Epithelial cell of prostate (primary cell): ENCODE results near the gene ACTG1.
"Not testable (repeated sequence)": the region's sequence is repeated elsewhere in the genome, so short reads cannot be mapped to it uniquely, and the experiment has no call there.

Source experiments
- DNase-seq: peaks from one replicate; pipeline ENCODE4 v3.0.0-alpha.2; 2011; ENCODE audit warnings: low read depth, low spot score
- H3K27ac ChIP-seq: fragments of 450-650 bp; 2 replicates; pipeline ENCODE4 v1.5.1; 2017; ENCODE audit warnings: mild to moderate bottlenecking

ACTG1 gene

GRCh38 chr17:81533339-81534141, 20.9 kb upstream of the ACTG1 start:
- no peak for DNase-seq
- H3K27ac ChIP-seq = no peak overlapping the region

GRCh38 chr17:81532490-81533287, 20.1 kb upstream of the ACTG1 start:
- DNase-seq = no peak
- H3K27ac ChIP-seq = no peak overlapping the region

GRCh38 chr17:81531998-81532404, 19.4 kb upstream of the ACTG1 start:
- DNase-seq, H3K27ac ChIP-seq: not testable (repeated sequence)

GRCh38 chr17:81531013-81531412, 18.4 kb upstream of the ACTG1 start:
- not testable (repeated sequence) for H3K27ac ChIP-seq, DNase-seq

- DNase-seq = no peak
These were observed 16.8 kb upstream of the ACTG1 start for GRCh38 chr17:81529437-81529803.

GRCh38 chr17:81528651-81529436, 16.2 kb upstream of the ACTG1 start:
- DNase-seq = no peak
- no peak overlapping the region for H3K27ac ChIP-seq

More at GRCh38 chr17:81529437-81529803, 16.8 kb upstream of the ACTG1 start:
- no peak overlapping the region for H3K27ac ChIP-seq

- no peak for DNase-seq
- H3K27ac ChIP-seq = no peak overlapping the region
These were observed 15.7 kb upstream of the ACTG1 start for GRCh38 chr17:81528384-81528650.

GRCh38 chr17:81527591-81528383, 15.2 kb upstream of the ACTG1 start, which contains the start of gene FSCN2:
TSS of gene FSCN2 (plus strand) at chr17:81528377. CDS start at chr17:81528532, 155 bp downstream.
- DNase-seq = no peak
- no peak within 1 kb of the TSS for H3K27ac ChIP-seq

GRCh38 chr17:81526662-81527571, 14.3 kb upstream of the ACTG1 start:
- no peak for DNase-seq

GRCh38 chr17:81524865-81525159, 12.2 kb upstream of the ACTG1 start:
- DNase-seq = no peak

More at GRCh38 chr17:81526662-81527571, 14.3 kb upstream of the ACTG1 start:
- no peak overlapping the region for H3K27ac ChIP-seq

GRCh38 chr17:81524039-81524864, 11.7 kb upstream of the ACTG1 start:
- no peak for DNase-seq

More at GRCh38 chr17:81524865-81525159, 12.2 kb upstream of the ACTG1 start:
- H3K27ac ChIP-seq = no peak overlapping the region

GRCh38 chr17:81523402-81524038, 10.9 kb upstream of the ACTG1 start:
- no peak for DNase-seq
- no peak overlapping the region for H3K27ac ChIP-seq

More at GRCh38 chr17:81524039-81524864, 11.7 kb upstream of the ACTG1 start:
- H3K27ac ChIP-seq = no peak overlapping the region

- H3K27ac ChIP-seq = no peak overlapping the region
- DNase-seq = no peak
These were observed 10.1 kb upstream of the ACTG1 start for GRCh38 chr17:81522491-81523401.

GRCh38 chr17:81520021-81520901, 7.7 kb upstream of the ACTG1 start:
- H3K27ac ChIP-seq = peak overlapping the region; percentile 42
- DNase-seq = no peak

GRCh38 chr17:81519284-81520020, 6.9 kb upstream of the ACTG1 start:
- no peak for DNase-seq

More at GRCh38 chr17:81519284-81520020, 6.9 kb upstream of the ACTG1 start:
- peak overlapping the region; percentile 42 for H3K27ac ChIP-seq
